Measurements from ENCODE around the gene ERVK3-1. TPM values are rescaled to one million over a fixed set of nuclear protein-coding genes. Genes with fewer than 3 reads are reported as not detected.

The ERVK3-1 gene
- total and polyA plus RNA-seq, 2 of the 13 experiments (the other 11 are each of a cell fraction or from before 2014, with no cell fraction given), result 28.5 to 38.7 TPM

DNA sequence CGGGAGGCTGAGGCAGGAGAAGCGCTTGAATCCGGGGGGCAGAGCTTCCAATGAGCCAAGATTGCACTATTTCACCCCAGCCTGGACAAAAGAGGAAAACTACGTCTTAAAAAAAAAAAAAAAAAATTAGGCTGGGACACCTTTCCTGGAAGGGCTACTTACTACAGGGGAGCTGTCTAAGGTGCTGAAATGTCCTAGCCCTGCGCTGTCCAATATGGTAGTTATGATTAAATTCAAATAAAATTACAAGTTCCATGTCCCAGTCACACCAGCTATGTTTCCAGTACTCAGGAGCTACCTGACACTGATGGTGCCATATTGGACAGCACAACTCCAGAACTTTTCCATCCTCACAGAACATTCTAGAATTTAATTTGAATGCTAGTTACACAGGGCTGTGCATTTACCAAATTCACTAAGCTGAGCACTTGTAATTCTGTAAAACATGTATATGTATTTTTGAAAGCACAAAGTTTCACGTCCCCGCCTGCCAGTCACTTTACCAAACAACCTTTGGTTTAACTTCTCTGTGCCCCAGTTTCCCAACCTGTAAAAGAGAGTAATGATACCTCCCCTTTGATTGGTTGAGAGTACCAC lies 12.4 kb downstream of the ERVK3-1 start:
- no TSS peak for BruUV-seq (replicated peaks)
- Histone ChIP-seq H3K4me1 (ENCODE audit: insufficient read depth, low read length) (no peaks in the 10 kb centered on the region), H3K27ac (ENCODE audit: extremely low read length, insufficient read depth, low read length) (no peak overlapping the region), H3K4me3 (replicated peaks in 1 of 3; ENCODE audit: insufficient read depth in 1 of 3, low read depth in 2 of 3, low read length in 3 of 3) (no peak overlapping the region), H3K27me3 (ENCODE audit: control insufficient read depth in 1 of 2, insufficient read depth in 2 of 2, low read length in 2 of 2) (no peaks in the 10 kb centered on the region), H3K79me2 (ENCODE audit: insufficient read depth, low read length) (no peaks in the 10 kb centered on the region), H3K36me3 (replicated peaks in 1 of 2; ENCODE audit: control insufficient read depth in 1 of 2, insufficient read depth in 2 of 2, low read length in 2 of 2) (peaks cover 0 to 19% of the 10 kb centered on the region in 2 experiments), H3K4me2 (ENCODE audit: low read depth, low read length) (no peak overlapping the region), H3K9me3 (ENCODE audit: low read length) (no peaks in the 10 kb centered on the region), H2AFZ (ENCODE audit: low read length) (no peak overlapping the region), H4K20me1 (ENCODE audit: insufficient read depth, low read length) (no peaks in the 10 kb centered on the region), H3K9ac (ENCODE audit: insufficient read depth, low read depth, low read length) (no peak overlapping the region)
- in situ Hi-C loops (cut with HindIII; ENCODE audit: extremely low pct_ligation_motif_present, low pct_unique_long_range_greater_than_20kb) (no loop called here), intact Hi-C loops (cut with micrococcal nuclease; ENCODE audit: unreplicated experiment) (no loop called here)
- ChIA-PET POLR2A (interaction anchor here (0.6 to 1.4 kb wide), 2 partner anchors 13 to 227 kb away, joined by 3 read pairs; partner anchors contain the start of genes ERVK3-1 and TRIM28), CTCF (ENCODE audit: low intra/inter-chr PET ratio, low total read pairs) (no interaction called here)
- TF ChIP-seq EHMT2 (IDR thresholded peaks at IDR 0.05; ENCODE audit: borderline replicate concordance, low read depth, low read length) (peak; percentile 79; the same call in 1 of the 2 replicates), REST (IDR thresholded peaks at IDR 0.05; ENCODE audit: borderline replicate concordance in 1 of 2, low read depth in 1 of 2, low read length in 2 of 2) (peak; percentile 48 to 94), NCOA2 (CRISPR knock-in tag; IDR thresholded peaks at IDR 0.05) (0 out of 2 replicates have a peak, but pooled peaks have one; percentile 18), MIER2 (CRISPR knock-in tag; IDR thresholded peaks at IDR 0.05) (peak; percentile 92), ZSCAN9 (CRISPR knock-in tag; IDR thresholded peaks at IDR 0.05; ENCODE audit: borderline replicate concordance) (0 out of 2 replicates have a peak, but pooled peaks have one; percentile 34), ZNF331 (CRISPR knock-in tag; IDR thresholded peaks at IDR 0.05) (0 out of 2 replicates have a peak, but pooled peaks have one; percentile 31), TEAD2 (CRISPR knock-in tag; IDR thresholded peaks at IDR 0.05) (no peak)
- TF ChIP-seq, protein P1, sequence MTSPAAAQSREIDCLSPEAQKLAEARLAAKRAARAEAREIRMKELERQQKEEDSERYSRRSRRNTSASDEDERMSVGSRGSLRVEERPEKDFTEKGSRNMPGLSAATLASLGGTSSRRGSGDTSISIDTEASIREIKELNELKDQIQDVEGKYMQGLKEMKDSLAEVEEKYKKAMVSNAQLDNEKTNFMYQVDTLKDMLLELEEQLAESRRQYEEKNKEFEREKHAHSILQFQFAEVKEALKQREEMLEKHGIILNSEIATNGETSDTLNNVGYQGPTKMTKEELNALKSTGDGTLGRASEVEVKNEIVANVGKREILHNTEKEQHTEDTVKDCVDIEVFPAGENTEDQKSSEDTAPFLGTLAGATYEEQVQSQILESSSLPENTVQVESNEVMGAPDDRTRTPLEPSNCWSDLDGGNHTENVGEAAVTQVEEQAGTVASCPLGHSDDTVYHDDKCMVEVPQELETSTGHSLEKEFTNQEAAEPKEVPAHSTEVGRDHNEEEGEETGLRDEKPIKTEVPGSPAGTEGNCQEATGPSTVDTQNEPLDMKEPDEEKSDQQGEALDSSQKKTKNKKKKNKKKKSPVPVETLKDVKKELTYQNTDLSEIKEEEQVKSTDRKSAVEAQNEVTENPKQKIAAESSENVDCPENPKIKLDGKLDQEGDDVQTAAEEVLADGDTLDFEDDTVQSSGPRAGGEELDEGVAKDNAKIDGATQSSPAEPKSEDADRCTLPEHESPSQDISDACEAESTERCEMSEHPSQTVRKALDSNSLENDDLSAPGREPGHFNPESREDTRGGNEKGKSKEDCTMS (CRISPR knock-in tag; conservative IDR thresholded peaks at IDR 0.05), result no peak
- TF ChIP-seq, protein P2, sequence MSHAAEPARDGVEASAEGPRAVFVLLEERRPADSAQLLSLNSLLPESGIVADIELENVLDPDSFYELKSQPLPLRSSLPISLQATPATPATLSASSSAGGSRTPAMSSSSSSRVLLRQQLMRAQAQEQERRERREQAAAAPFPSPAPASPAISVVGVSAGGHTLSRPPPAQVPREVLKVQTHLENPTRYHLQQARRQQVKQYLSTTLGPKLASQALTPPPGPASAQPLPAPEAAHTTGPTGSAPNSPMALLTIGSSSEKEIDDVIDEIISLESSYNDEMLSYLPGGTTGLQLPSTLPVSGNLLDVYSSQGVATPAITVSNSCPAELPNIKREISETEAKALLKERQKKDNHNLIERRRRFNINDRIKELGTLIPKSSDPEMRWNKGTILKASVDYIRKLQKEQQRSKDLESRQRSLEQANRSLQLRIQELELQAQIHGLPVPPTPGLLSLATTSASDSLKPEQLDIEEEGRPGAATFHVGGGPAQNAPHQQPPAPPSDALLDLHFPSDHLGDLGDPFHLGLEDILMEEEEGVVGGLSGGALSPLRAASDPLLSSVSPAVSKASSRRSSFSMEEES (CRISPR knock-in tag; IDR thresholded peaks at IDR 0.05), result peak; percentile 44; the same call in 1 of the 2 replicates
- ATAC-seq (no peak), FAIRE-seq (no peak), DNase-seq (ENCODE audit: low spot score) (no peak)
- 92% methylated on average over 7 of the region's 7 CpGs for WGBS (ENCODE audit: low lambda C conversion rate)
